NT2/D1 (cell line): ENCODE data around the gene CAD.

Source experiments
- SUZ12 ChIP-seq: IDR thresholded peaks from 2 replicates; pipeline ENCODE4 v1.6.1; 2011; ENCODE audit not compliant: insufficient read length, insufficient read depth; ENCODE audit errors: extremely low read depth
- YY1 ChIP-seq: IDR thresholded peaks from 2 replicates; pipeline ENCODE4 v1.6.1; 2011; ENCODE audit not compliant: insufficient read length, insufficient read depth
- ZNF274 ChIP-seq: IDR thresholded peaks from 2 replicates; pipeline ENCODE4 v1.6.1; 2011; ENCODE audit warnings: mild to moderate bottlenecking, low read depth, low read length

DNA sequence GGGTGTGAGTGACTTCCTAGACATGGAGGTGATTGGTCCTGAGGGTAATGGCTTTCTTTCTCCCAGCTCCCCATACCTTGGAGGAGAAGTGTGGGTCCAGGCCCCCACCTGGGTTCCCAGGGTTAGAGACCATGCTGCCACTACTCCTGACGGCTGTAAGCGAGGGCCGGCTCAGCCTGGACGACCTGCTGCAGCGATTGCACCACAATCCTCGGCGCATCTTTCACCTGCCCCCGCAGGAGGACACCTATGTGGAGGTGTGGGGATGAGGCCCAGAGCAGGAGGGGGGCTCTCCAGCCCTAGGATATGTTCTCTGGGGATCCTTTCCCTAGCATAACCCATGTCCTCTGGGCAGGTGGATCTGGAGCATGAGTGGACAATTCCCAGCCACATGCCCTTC is 21.8 kb downstream of the CAD start:
- TF ChIP-seq YY1 (no peak), SUZ12 (no peak), ZNF274 (no peak)
